OCI-LY3 (cell line): ENCODE data around the gene ZNF141.
"Not testable (repeated sequence)": the region's sequence is repeated elsewhere in the genome, so short reads cannot be mapped to it uniquely, and the experiment has no call there.

Source experiments
- H2AFZ ChIP-seq: fragments of 200-600, 300-600 bp; shearing (Covaris generic); 2 replicates; pipeline ENCODE4 v1.6.0; 2014; ENCODE audit warnings: antibody characterized with exemption, low read depth, low read length
- H3K27ac ChIP-seq: fragments of 200-600, 300-600 bp; sonication (generic); 2 replicates; pipeline ENCODE4 v1.5.1; 2014; ENCODE audit warnings: mild to moderate bottlenecking, low read length, moderate library complexity, mixed read lengths
- H3K27me3 ChIP-seq: fragments of 200-600, 300-600 bp; sonication (generic); 2 replicates; pipeline ENCODE4 v1.6.1; 2014; ENCODE audit warnings: low read depth, low read length, mixed read lengths
- H3K36me3 ChIP-seq: fragments of 200-600, 300-600 bp; sonication (generic); replicated peaks from 2 replicates; pipeline ENCODE3; 2014; ENCODE audit warnings: low read depth, low read length, mixed read lengths
- H3K4me1 ChIP-seq: fragments of 300-600, 200-600 bp; sonication (generic); 2 replicates; pipeline ENCODE4 v1.6.1; 2014; ENCODE audit warnings: low read length, mixed read lengths
- H3K4me2 ChIP-seq: fragments of 200-600, 300-600 bp; sonication (generic); 2 replicates; pipeline ENCODE4 v1.6.1; 2014; ENCODE audit warnings: low read length, mixed read lengths
- H3K4me3 ChIP-seq: fragments of 300-600, 200-600 bp; sonication (generic); 2 replicates; pipeline ENCODE4 v1.5.1; 2014; ENCODE audit warnings: antibody characterized with exemption, mild to moderate bottlenecking, low read length, moderate library complexity
- H3K79me2 ChIP-seq: fragments of 300-600, 200-600 bp; shearing (Covaris generic); 2 replicates; pipeline ENCODE4 v1.6.1; 2014; ENCODE audit warnings: mild to moderate bottlenecking, low read length, mixed read lengths
- H3K9ac ChIP-seq: fragments of 300-600, 200-600 bp; shearing (Covaris generic); 2 replicates; pipeline ENCODE4 v1.6.0; 2014; ENCODE audit warnings: mild to moderate bottlenecking, low read length, moderate library complexity
- H3K9me3 ChIP-seq: fragments of 200-600, 300-600 bp; shearing (Covaris generic); 2 replicates; pipeline ENCODE4 v1.6.1; 2014; ENCODE audit warnings: low read length, mixed read lengths; ENCODE audit not compliant: insufficient read depth
- H4K20me1 ChIP-seq: fragments of 200-600, 300-600 bp; sonication (generic); 2 replicates; pipeline ENCODE4 v1.6.1; 2016; ENCODE audit warnings: low read length, mixed read lengths; ENCODE audit not compliant: insufficient read depth
- EZH2phosphoT487 ChIP-seq: fragments of 200-600 bp; shearing (Covaris generic); IDR thresholded peaks from 2 replicates; pipeline ENCODE4 v1.6.1; 2018; ENCODE audit warnings: antibody characterized with exemption, mixed run types, low read depth
- TF ChIP-seq, protein P1 (sequence below): fragments of 200-600, 300-600 bp; sonication (generic); IDR thresholded peaks from 2 replicates; pipeline ENCODE4 v1.5.1; 2014; ENCODE audit warnings: antibody characterized with exemption, low read length, low read depth

The ZNF141 gene

DNA sequence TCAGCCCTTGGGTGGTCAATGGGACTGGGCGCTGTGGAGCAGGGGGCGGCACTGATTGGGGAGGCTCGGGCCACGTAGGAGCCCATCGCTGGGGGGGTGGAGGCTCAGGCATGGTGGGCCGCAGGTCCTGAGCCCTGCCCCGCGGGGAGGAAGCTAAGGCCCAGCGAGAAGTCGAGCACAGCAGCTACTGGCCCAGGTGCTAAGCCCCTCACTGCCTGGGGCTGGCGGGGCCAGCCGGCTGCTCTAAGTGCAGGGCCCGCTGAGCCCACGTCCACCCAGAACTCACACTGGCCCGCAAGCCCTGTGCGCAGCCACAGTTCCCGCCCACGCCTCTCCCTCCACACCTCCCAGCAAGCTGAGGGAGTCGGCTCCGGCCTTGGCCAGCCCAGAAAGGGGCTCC lies 66.4 kb downstream of the ZNF141 start:
- no peaks in the 10 kb centered on the region for H4K20me1 ChIP-seq
- H3K9me3 ChIP-seq, result no peaks in the 10 kb centered on the region
- H3K79me2 ChIP-seq, result no peaks in the 10 kb centered on the region
- no peak overlapping the region for H3K27ac ChIP-seq
- H3K4me3 ChIP-seq, result no peak overlapping the region
- no peak overlapping the region for H3K4me2 ChIP-seq
- H3K27me3 ChIP-seq, result no peaks in the 10 kb centered on the region
- H3K9ac ChIP-seq, result no peak overlapping the region
- no peak overlapping the region for H2AFZ ChIP-seq
- TF ChIP-seq, protein P1, sequence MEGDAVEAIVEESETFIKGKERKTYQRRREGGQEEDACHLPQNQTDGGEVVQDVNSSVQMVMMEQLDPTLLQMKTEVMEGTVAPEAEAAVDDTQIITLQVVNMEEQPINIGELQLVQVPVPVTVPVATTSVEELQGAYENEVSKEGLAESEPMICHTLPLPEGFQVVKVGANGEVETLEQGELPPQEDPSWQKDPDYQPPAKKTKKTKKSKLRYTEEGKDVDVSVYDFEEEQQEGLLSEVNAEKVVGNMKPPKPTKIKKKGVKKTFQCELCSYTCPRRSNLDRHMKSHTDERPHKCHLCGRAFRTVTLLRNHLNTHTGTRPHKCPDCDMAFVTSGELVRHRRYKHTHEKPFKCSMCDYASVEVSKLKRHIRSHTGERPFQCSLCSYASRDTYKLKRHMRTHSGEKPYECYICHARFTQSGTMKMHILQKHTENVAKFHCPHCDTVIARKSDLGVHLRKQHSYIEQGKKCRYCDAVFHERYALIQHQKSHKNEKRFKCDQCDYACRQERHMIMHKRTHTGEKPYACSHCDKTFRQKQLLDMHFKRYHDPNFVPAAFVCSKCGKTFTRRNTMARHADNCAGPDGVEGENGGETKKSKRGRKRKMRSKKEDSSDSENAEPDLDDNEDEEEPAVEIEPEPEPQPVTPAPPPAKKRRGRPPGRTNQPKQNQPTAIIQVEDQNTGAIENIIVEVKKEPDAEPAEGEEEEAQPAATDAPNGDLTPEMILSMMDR, result no peak
- no peak for TF ChIP-seq EZH2phosphoT487
- H3K36me3 ChIP-seq, result no peaks in the 10 kb centered on the region
- H3K4me1 ChIP-seq, result no peaks in the 10 kb centered on the region

DNA sequence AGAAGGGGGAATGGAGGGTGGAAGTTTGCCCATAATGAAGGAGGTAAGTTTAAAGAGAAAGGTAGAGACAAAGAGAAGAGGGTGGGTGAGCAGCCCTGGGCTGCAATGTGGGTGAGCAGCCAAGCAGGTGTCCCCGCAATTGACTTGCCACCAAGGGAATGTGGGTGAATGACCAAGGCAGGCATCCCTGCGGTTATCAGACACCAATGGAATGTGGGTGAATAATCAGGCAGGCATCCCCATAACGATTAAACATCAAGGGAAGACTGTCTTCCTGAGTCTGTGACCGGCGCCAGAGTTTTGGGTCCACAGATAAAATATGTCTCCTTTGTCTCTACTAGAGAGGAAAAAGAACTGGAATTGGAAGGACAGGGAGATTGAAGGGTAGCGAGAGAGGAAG lies 70.7 kb downstream of the ZNF141 start:
- not testable (repeated sequence) for H3K4me3 ChIP-seq, H4K20me1 ChIP-seq, H3K36me3 ChIP-seq, H3K9ac ChIP-seq, H3K27me3 ChIP-seq, H3K4me2 ChIP-seq, H2AFZ ChIP-seq, H3K4me1 ChIP-seq, H3K27ac ChIP-seq, H3K79me2 ChIP-seq, H3K9me3 ChIP-seq

DNA sequence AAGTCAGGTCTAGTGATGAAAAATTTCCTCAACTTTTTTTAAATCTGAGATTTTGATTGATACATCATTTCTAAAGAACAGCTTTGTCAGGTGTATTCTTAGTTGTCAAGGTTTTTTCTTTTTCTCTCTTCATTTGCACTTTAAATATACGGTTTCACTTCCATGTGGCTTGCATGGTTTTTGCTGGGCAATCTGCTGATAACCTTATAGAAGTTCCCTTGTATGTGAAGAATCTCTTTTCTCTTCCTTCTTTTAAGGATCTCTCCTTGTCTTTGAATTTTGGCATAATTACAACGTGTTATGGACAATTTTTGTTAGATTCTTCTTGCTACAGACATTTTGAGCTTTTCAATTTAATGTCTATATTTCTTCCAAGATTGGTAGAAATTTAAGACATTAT lies 85.0 kb downstream of the ZNF141 start:
- Histone ChIP-seq H3K36me3 (peaks cover 30% of the 10 kb centered on the region), H3K4me2 (no peak overlapping the region), H3K9me3 (peaks cover 56% of the 10 kb centered on the region), H3K4me3 (no peak overlapping the region), H3K27me3 (no peaks in the 10 kb centered on the region), H4K20me1 (no peaks in the 10 kb centered on the region), H3K27ac (no peak overlapping the region), H3K79me2 (no peaks in the 10 kb centered on the region), H2AFZ (no peak overlapping the region), H3K9ac (no peak overlapping the region), H3K4me1 (no peaks in the 10 kb centered on the region)
- TF ChIP-seq, protein P1, result no peak
- TF ChIP-seq EZH2phosphoT487, result no peak
